WERI-Rb-1 (cell line): ENCODE measurements around the gene TBC1D16.
"Not testable (repeated sequence)": the region's sequence is repeated elsewhere in the genome, so short reads cannot be mapped to it uniquely, and the experiment has no call there.

ENCODE experiments used
- DNase-seq: peaks from one replicate; pipeline ENCODE4 v3.0.0-alpha.2; 2020
- H3K27ac ChIP-seq: fragments of 250-450 bp; sonication (Bioruptor Pico); 2 replicates; pipeline ENCODE4 v1.5.1; 2020; ENCODE audit warnings: mild to moderate bottlenecking, moderate library complexity
- H3K27me3 ChIP-seq: fragments of 250-450 bp; sonication (Bioruptor Pico); 2 replicates; pipeline ENCODE4 v1.5.1; 2021; ENCODE audit warnings: mild to moderate bottlenecking, low read depth, moderate library complexity; ENCODE audit not compliant: insufficient read depth, severe bottlenecking
- H3K36me3 ChIP-seq: fragments of 250-450 bp; sonication (Bioruptor Pico); 2 replicates; pipeline ENCODE4 v1.5.1; 2020; ENCODE audit warnings: mild to moderate bottlenecking, moderate library complexity
- H3K4me3 ChIP-seq: 2 replicates; pipeline ENCODE4 v1.5.1; 2011; ENCODE audit warnings: low read depth, mild to moderate bottlenecking, control low read depth, low read length
- H3K9me3 ChIP-seq: fragments of 250-450 bp; sonication (Bioruptor Pico); 2 replicates; pipeline ENCODE4 v1.5.1; 2021; ENCODE audit warnings: mild to moderate bottlenecking, moderate library complexity; ENCODE audit not compliant: severe bottlenecking
- CTCF ChIP-seq: IDR thresholded peaks from 2 replicates; pipeline ENCODE4 v1.5.1; 2011; ENCODE audit warnings: low read depth, mild to moderate bottlenecking, control low read depth, inconsistent platforms, low read length

The TBC1D16 gene

GRCh38 chr17:79899584-79899983 lies 136.1 kb downstream of the TBC1D16 start:
- H3K4me3 ChIP-seq, result no peak overlapping the region
- H3K36me3 ChIP-seq, result no peaks in the 10 kb centered on the region
- H3K27ac ChIP-seq, result no peak overlapping the region
- no peak for TF ChIP-seq CTCF
- H3K9me3 ChIP-seq, result peaks cover 11% of the 10 kb centered on the region
- H3K27me3 ChIP-seq, result no peaks in the 10 kb centered on the region
- DNase-seq, result no peak

- no peak overlapping the region for H3K4me3 ChIP-seq
- TF ChIP-seq CTCF, result no peak
- no peak for DNase-seq
These were observed 138.2 kb downstream of the TBC1D16 start for GRCh38 chr17:79897243-79898063.

GRCh38 chr17:79893457-79893856 lies 142.2 kb downstream of the TBC1D16 start:
- H3K27me3 ChIP-seq, DNase-seq, H3K4me3 ChIP-seq, H3K27ac ChIP-seq, H3K36me3 ChIP-seq: not testable (repeated sequence)
- H3K9me3 ChIP-seq, result peaks cover 10% of the 10 kb centered on the region

More at GRCh38 chr17:79897243-79898063, 138.2 kb downstream of the TBC1D16 start:
- H3K9me3 ChIP-seq, result peaks cover 15% of the 10 kb centered on the region
- no peaks in the 10 kb centered on the region for H3K27me3 ChIP-seq
- no peak overlapping the region for H3K27ac ChIP-seq
- no peaks in the 10 kb centered on the region for H3K36me3 ChIP-seq

DNA sequence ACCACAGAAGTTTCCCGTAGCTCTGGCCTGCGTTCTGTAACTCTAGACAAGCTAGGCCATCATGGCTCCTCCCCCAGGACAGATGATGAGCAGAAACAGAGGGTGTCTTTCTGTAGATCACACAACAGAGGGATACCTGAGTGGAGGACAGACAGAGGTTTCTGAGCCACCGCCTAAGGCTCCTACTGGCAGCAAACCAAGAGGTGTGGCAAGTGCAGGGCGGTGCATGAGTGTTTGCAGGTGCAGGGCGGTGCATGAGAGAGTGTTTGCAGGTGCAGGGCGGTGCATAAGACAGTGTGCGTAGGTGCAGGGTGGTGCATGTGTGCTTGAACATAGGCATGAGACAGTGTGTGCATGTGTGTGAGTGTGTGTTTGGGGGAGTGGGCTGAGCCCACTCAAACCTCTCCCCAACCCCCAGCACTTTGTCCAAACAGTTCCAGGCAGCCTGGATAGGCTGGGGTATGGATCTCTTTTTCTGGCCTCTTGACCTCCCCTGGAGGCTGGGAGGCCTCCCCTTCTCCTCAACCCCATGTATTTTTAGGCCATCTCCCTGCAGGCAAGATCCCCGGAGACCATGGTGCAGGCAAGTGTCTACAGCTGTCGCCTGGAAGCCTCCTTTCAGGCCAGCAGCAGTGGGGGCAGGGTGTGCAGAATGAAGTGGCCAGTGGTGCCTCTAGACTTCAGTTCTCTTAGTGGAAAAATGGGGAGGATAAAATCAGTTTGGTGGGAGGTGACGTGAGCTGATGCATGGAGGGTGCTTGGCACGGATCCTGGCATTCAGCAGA lies 143.0 kb downstream of the TBC1D16 start:
- no peaks in the 10 kb centered on the region for H3K27me3 ChIP-seq
- H3K27ac ChIP-seq, result no peak overlapping the region
- TF ChIP-seq CTCF, result no peak
- H3K4me3 ChIP-seq, result no peak overlapping the region
- peaks cover 10% of the 10 kb centered on the region for H3K9me3 ChIP-seq
- no peaks in the 10 kb centered on the region for H3K36me3 ChIP-seq
- no peak for DNase-seq

GRCh38 chr17:79891113-79891730 lies 144.4 kb downstream of the TBC1D16 start:
- H3K36me3 ChIP-seq, result no peaks in the 10 kb centered on the region
- H3K4me3 ChIP-seq, result no peak overlapping the region
- H3K27ac ChIP-seq, result no peak overlapping the region
- no peak for TF ChIP-seq CTCF
- H3K27me3 ChIP-seq, result no peaks in the 10 kb centered on the region
- H3K9me3 ChIP-seq, result peaks cover 7% of the 10 kb centered on the region
- no peak for DNase-seq

DNA sequence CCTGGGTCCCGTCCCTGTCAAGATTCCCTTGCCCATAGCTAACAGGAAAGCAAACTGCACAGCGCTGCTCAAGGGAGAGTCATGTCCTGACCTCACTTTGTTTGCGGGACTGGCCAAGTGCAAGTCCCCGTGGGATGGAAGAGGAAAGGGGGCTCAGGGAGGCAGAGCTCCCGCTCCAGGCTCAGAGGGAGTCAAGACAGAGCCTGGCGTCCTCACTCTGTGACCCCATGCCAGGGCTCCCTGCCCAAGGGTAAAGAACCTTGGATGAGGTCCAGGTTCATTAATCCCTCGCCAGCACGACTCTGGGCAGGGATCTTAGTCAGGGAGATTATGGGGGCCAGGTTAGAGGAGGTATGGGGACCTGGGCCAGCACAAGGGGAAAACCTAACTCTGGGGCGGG lies 145.0 kb downstream of the TBC1D16 start:
- no peak for TF ChIP-seq CTCF

More for the DNA sequence above, 145.0 kb downstream of the TBC1D16 start:
- H3K27me3 ChIP-seq, result no peaks in the 10 kb centered on the region
- no peak overlapping the region for H3K27ac ChIP-seq
- H3K4me3 ChIP-seq, result no peak overlapping the region
- no peaks in the 10 kb centered on the region for H3K36me3 ChIP-seq
- peaks cover 7% of the 10 kb centered on the region for H3K9me3 ChIP-seq
- no peak for DNase-seq
